Smooth muscle cell (in vitro differentiated cells): ENCODE results near the gene POU3F1. TPM values are rescaled to one million over a fixed set of nuclear protein-coding genes. Genes with fewer than 3 reads are reported as not detected.

Experiments used
- DNase-seq: peaks from one replicate; lab custom pipeline; 2025; ENCODE audit not compliant: unreplicated experiment; lab: John Stamatoyannopoulos, UW
- H2AFZ ChIP-seq: fragments of 200-600 bp; sonication (generic); 2 replicates; pipeline ENCODE4 v1.6.0; 2016; ENCODE audit warnings: antibody characterized with exemption, low read depth, mild to moderate bottlenecking
- H3F3A ChIP-seq: fragments of 200-600 bp; sonication (generic); 2 replicates; pipeline ENCODE4 v1.6.0; 2017; ENCODE audit warnings: antibody characterized with exemption, low read depth
- H3K27ac ChIP-seq: fragments of 200-600 bp; sonication (generic); 2 replicates; pipeline ENCODE4 v1.5.1; 2016; ENCODE audit warnings: low read depth, mild to moderate bottlenecking
- H3K27me3 ChIP-seq: fragments of 200-600 bp; sonication (generic); 2 replicates; pipeline ENCODE4 v1.6.1; 2016; ENCODE audit warnings: low read depth, mild to moderate bottlenecking
- H3K36me3 ChIP-seq: fragments of 200-600 bp; sonication (generic); 2 replicates; pipeline ENCODE4 v1.5.1; 2016; ENCODE audit warnings: low read depth
- H3K4me1 ChIP-seq: fragments of 200-600 bp; sonication (generic); 2 replicates; pipeline ENCODE4 v1.5.1; 2016; ENCODE audit warnings: low read depth
- H3K4me2 ChIP-seq: fragments of 200-600 bp; sonication (generic); 2 replicates; pipeline ENCODE4 v1.6.0; 2016; ENCODE audit warnings: mild to moderate bottlenecking
- H3K4me3 ChIP-seq: fragments of 200-600 bp; sonication (generic); 2 replicates; pipeline ENCODE4 v1.5.1; 2016; ENCODE audit warnings: mild to moderate bottlenecking
- H3K79me2 ChIP-seq: fragments of 200-600 bp; sonication (generic); 2 replicates; pipeline ENCODE4 v1.6.0; 2016; ENCODE audit warnings: low read depth, mild to moderate bottlenecking
- H3K9ac ChIP-seq: fragments of 200-600 bp; sonication (generic); 2 replicates; pipeline ENCODE4 v1.6.0; 2016; ENCODE audit warnings: low read depth
- H3K9me3 ChIP-seq: fragments of 200-600 bp; sonication (generic); replicated peaks from 2 replicates; pipeline ENCODE4 v1.5.1; 2016; ENCODE audit warnings: low read depth
- H4K20me1 ChIP-seq: fragments of 200-600 bp; sonication (generic); 2 replicates; pipeline ENCODE4 v1.6.0; 2016; ENCODE audit warnings: low read depth
- WGBS: methylation state at CpG from one replicate; pipeline ENCODE4 v1.1.7; 2016; ENCODE audit warnings: low lambda C conversion rate; 5-methylcytosine and 5-hydroxymethylcytosine counted together
- polyA plus RNA-seq: library from polyadenylated mRNA; unstranded; fragments of >200 nt; fragmentation: Nextera tagmentation; extraction: Ambion mirVana; gene quantifications from 2 replicates; pipeline ENCODE4 v1.2.1, GENCODE V29; 2016
- total RNA-seq: library from RNA; depleted of rRNA; stranded (reverse); fragments of >200 nt; gene quantifications from 2 replicates; pipeline ENCODE4 v1.2.3, GENCODE V29; 2014
- TF ChIP-seq, protein P1 (sequence below): fragments of 200-600 bp; sonication (generic); IDR thresholded peaks from 2 replicates; pipeline ENCODE4 v1.5.1; 2017; ENCODE audit warnings: borderline replicate concordance, mild to moderate bottlenecking, antibody characterized with exemption; ENCODE audit not compliant: insufficient read depth, poor library complexity, severe bottlenecking

The POU3F1 gene
- total and polyA plus RNA-seq, 2 experiments from 2014 or later = 0.55 TPM; not detected in 1

DNA sequence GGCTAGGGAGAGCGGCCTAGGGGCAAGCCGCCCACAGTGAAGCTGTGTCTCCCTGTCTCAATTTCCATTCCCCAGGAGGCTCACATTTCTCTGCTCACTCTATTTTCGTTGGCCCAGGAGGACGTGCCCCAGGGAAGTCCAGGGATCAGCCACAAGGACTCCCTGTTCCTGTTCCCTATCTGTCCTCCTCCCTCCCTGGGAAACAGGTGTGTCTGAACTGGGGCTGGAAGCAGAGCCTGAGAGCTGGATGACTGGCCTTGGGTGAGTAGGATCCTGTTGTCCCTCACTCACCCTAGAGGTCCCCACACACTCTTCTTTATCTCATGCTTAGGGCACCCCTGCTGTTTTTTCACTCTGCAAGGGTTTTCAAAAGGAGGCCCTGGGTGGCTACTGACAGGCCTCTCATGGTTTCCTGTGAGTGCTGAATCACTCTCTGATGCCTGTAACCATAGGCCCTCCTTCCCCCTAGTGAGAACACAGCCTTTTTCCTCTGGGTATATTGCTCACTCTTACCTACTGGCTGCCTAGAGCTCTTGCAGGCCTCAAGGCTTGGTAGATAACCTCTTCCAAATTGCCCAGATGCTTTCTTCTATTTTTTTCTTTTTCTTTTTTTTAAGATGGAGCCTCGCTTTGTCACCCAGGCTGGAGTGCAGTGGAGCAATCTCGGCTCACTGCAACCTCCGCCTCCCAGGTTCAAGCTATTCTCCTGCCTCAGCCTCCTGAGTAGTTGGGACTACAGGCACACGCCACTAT, 37.3 kb downstream of the POU3F1 start:
- H3K27me3 ChIP-seq = no peaks in the 10 kb centered on the region
- H3K4me1 ChIP-seq = peaks cover 18% of the 10 kb centered on the region
- DNase-seq = no peak
- peak overlapping the region; percentile 56 for H3K27ac ChIP-seq
- H3K79me2 ChIP-seq = peaks cover 21% of the 10 kb centered on the region
- TF ChIP-seq, protein P1, sequence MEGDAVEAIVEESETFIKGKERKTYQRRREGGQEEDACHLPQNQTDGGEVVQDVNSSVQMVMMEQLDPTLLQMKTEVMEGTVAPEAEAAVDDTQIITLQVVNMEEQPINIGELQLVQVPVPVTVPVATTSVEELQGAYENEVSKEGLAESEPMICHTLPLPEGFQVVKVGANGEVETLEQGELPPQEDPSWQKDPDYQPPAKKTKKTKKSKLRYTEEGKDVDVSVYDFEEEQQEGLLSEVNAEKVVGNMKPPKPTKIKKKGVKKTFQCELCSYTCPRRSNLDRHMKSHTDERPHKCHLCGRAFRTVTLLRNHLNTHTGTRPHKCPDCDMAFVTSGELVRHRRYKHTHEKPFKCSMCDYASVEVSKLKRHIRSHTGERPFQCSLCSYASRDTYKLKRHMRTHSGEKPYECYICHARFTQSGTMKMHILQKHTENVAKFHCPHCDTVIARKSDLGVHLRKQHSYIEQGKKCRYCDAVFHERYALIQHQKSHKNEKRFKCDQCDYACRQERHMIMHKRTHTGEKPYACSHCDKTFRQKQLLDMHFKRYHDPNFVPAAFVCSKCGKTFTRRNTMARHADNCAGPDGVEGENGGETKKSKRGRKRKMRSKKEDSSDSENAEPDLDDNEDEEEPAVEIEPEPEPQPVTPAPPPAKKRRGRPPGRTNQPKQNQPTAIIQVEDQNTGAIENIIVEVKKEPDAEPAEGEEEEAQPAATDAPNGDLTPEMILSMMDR = no peak
- whole genome bisulfite sequencing = 74% methylated on average over 8 of the region's 8 CpGs
- no peak overlapping the region for H3K4me3 ChIP-seq
- H3K9me3 ChIP-seq = no peaks in the 10 kb centered on the region
- peaks cover 17% of the 10 kb centered on the region for H4K20me1 ChIP-seq
- H3F3A ChIP-seq = peaks cover 25% of the 10 kb centered on the region
- peak overlapping the region; percentile 4 for H3K9ac ChIP-seq
- H3K4me2 ChIP-seq = no peak overlapping the region
- no peaks in the 10 kb centered on the region for H3K36me3 ChIP-seq
- H2AFZ ChIP-seq = no peak overlapping the region

DNA sequence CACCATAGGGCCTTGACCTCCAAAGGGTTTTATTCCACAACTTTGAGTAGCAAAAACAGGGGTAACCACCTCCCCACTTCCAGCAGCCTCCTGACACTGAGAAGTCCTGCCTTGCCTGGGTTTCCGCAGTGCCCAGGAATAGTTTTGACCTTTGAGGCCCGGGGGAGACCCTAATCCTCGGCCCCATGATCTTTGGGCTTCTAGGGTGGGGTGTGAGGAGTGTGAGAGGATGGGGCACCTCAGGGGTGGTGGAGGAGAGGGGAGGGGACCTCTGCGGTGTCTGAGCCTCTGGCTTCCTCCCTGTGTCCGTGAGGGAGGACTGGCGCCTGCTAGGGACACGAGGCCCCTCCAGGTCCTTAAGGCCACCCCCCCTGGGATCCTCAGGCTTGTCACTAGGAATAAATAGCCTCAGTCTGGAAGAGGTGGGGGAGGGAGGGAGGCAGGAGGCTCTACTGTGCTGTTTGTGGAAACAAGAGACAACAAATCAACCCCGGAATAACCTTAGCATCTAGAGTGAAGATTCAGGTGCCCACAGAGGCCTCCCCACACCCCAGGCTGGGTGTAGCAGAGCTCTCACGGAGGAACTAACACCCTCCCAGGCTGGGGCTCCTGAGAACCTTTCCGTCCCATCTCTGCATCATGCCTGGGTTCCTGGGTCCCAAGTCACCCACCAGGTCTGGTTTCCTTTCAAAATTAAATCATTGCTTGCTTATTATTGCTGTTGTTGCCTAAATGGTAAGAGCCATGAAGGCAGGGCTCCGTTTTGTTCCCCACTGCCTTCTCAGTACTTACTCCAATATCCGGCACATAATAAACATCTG, 40.4 kb downstream of the POU3F1 start:
- Histone ChIP-seq H3F3A (peaks cover 34% of the 10 kb centered on the region), H3K27me3 (no peaks in the 10 kb centered on the region), H3K4me2 (peak overlapping the region; percentile 97), H3K4me3 (peak overlapping the region; percentile 81), H3K9ac (no peak overlapping the region), H4K20me1 (peaks cover 23% of the 10 kb centered on the region), H2AFZ (peak overlapping the region; percentile 72), H3K79me2 (peaks cover 39% of the 10 kb centered on the region), H3K4me1 (peaks cover 28% of the 10 kb centered on the region), H3K27ac (peak overlapping the region; percentile 56), H3K9me3 (no peaks in the 10 kb centered on the region), H3K36me3 (no peaks in the 10 kb centered on the region)
- WGBS = 60% methylated on average over 11 of the region's 12 CpGs
- TF ChIP-seq, protein P1 = no peak
- DNase-seq = no peak

DNA sequence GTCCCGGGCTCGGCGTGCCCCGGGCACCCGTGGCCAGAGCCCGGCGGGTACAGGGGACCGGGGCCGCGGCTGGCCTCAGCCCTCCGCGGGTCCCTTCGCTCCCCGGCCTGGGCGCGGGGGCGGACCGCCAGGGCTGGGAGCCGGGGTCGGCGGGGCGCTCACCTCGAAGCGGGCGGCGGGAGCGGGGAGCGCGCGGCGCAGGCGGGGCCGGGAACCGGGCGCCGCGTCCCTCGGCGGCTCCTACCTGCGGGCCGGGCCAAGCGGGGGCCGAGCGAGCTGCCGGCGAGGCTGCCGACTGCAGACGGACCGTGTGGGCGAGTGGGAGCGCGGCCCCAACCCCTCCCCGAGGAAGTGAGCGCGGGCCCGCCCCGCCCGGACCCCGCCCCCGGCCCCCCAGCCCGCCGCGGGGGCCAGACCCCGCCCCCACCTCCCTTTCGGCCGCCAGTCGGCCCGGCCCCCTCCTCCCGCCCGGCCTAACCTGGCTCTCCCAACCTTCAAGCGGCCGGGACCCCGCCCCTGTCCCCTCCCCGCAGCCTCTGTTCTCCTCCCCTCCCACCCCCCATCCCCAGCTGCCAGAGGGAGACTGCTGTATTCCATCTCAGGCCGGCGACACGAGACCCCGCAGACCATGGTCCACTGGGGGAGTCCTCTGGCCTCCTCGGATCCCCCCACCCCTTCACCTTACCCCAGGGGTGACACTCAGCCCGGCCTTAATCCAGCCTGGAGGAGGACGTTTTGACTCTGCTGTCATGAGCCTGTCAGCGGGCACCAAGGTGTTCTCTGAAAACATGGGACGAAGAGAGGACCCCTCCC, 41.2 kb downstream of the POU3F1 start, which contains the start of gene FHL3:
Gene FHL3 (minus strand): TSS at position 320 of the 813 bp plus-strand sequence. CDS start 6,102 bp downstream, outside the sequence.
- Histone ChIP-seq H3K9ac (peak within 1 kb of the TSS; percentile 82), H3F3A (peaks cover 41% of the 10 kb centered on the region), H3K27me3 (no peaks in the 10 kb centered on the region), H3K36me3 (no peaks in the 10 kb centered on the region), H3K79me2 (peaks cover 39% of the 10 kb centered on the region), H3K27ac (peak within 1 kb of the TSS; percentile 99), H3K9me3 (no peaks in the 10 kb centered on the region), H4K20me1 (peaks cover 23% of the 10 kb centered on the region), H3K4me2 (peak within 1 kb of the TSS; percentile 97), H2AFZ (peak within 1 kb of the TSS; percentile 72), H3K4me1 (peaks cover 36% of the 10 kb centered on the region), H3K4me3 (peak within 1 kb of the TSS; percentile 81)
- TF ChIP-seq, protein P1 = no peak
- DNase-seq = no peak
- 13% methylated on average over 12 of the region's 83 CpGs for WGBS
